NK-92 (cell line): ENCODE measurements around the gene GLOD5.
"Not testable (repeated sequence)": the region's sequence is repeated elsewhere in the genome, so short reads cannot be mapped to it uniquely, and the experiment has no call there.

Experiments
- DNase-seq: peaks from one replicate; lab custom pipeline; 2025; ENCODE audit not compliant: unreplicated experiment; lab: John Stamatoyannopoulos, UW

GLOD5 gene

DNA sequence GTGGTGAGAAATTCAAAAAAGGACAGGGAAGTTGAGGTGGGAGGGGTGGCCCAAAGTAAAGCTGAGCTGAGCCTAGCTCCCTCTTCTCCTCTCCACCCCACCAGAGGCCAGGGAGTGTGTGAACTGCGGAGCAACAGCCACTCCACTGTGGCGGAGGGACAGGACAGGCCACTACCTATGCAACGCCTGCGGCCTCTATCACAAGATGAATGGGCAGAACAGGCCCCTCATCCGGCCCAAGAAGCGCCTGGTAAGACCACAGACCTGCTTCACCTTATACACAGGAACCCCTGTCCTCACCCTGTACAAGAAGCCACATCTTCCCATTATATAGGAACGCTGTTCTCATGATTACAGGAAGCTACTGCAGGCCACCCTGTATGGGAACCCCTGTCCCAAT lies 30.7 kb downstream of the GLOD5 start:
- no peak for DNase-seq

- no peak for DNase-seq
Measured at GRCh38 chrX:48793935-48794334, 32.4 kb downstream of the GLOD5 start.

- DNase-seq, result no peak
Measured at GRCh38 chrX:48794340-48794910, 32.9 kb downstream of the GLOD5 start.

DNA sequence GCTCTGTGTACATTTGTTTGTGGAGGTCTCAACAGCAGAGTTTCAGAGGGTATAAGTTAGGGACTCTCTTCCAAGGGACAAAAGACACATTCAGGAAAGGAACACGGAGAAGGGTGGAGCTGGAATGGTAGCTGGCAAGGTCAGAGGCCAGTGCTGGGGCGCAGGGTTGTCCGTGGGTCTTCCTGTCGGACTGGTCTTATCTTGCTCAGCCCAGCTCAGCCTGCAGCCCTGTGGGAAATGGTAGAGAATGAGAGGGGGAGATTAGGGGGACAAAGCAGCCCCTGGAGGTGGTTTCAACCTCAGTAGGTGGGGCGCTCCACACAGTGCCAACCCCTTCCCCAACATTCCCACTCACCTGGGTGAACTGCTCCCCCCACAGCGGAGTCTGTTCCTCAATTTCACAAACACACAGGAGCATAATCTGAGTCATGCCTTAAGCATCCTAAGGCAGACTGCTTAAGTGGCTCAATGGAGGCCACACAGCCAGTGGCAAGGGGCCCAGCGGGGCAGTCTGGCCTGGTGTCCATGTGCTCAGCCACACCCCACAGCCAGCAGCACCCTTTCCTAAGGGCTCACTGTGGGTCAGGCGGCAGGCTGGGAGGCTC lies 33.5 kb downstream of the GLOD5 start:
- DNase-seq, result no peak

DNA sequence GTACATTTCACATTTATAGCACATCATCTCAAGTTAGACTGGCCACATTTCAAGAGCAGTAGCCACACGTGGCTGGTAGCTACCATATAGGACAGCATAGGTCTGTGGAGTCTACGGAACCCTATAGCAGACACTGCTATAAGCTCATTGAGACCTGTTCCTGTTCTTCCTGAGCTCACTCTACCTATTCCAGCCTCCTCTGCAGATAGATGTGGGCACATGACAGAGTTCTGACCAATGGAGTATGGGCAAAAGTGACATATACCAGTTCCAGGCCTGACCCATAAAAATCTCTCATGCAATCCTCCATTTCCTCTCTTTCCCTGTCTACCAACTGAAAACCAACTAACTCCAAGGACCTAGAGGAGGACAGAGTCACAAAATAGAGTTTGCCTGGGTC lies 36.8 kb downstream of the GLOD5 start:
- no peak for DNase-seq

GRCh38 chrX:48800574-48801279 lies 39.2 kb downstream of the GLOD5 start:
- no peak for DNase-seq

DNA sequence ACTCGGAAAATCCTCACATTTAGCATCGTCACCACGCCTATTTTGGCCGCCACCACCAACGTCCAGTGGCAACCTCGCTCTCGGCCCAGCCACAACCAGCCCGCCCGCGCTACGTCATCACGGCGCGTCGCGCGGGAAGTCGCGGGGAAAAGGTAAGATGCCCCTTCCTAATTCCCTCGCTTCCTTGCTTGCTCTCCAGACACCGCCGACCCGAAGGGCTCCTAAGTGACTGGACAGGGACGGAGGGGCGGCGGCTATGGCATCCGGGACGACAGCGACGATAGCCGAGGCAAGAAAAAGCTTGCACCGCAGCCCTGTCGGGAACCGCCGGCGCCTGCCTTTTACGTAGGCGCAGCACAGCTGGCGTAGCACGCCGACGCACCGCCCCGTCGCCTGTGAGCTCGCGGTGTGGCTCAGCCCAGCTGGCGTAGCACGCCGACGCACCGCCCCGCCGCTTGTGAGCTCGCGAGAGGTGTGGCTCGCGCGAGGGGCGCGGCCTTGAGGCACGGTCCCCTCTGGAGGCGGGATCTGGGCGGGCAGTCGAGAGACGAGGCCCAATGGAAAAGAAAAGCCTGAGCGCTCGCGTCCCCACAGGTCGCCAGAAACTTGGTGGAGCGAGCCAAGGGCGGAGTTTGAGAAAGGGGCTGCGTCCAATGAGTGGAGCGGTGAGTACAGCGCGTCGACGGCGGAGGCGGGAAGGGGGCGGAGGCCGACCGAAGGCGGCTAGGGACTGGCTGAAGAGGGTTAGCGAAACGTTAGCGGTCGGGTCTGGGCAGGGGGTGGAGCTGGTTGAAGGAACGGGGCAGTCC lies 39.9 kb downstream of the GLOD5 start, which contains the start of gene HDAC6:
HDAC6 (plus strand) TSS at position 788 of the 809 bp plus-strand sequence. CDS start 626 bp downstream, outside the sequence.
- peak; percentile 97 for DNase-seq

- no peak for DNase-seq
Measured at GRCh38 chrX:48802089-48802904, 40.8 kb downstream of the GLOD5 start.

DNA sequence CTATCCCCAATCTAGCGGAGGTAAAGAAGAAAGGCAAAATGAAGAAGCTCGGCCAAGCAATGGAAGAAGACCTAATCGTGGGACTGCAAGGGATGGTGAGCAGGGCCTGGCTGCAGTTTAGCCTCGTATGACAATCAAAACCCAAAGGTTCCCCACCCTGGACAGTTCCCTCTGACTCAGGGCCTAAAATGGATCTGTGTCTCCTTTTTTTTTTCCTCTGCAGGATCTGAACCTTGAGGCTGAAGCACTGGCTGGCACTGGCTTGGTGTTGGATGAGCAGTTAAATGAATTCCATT lies 41.3 kb downstream of the GLOD5 start:
- DNase-seq, result no peak

- no peak for DNase-seq
Measured at GRCh38 chrX:48806081-48806480, 44.5 kb downstream of the GLOD5 start.

DNA sequence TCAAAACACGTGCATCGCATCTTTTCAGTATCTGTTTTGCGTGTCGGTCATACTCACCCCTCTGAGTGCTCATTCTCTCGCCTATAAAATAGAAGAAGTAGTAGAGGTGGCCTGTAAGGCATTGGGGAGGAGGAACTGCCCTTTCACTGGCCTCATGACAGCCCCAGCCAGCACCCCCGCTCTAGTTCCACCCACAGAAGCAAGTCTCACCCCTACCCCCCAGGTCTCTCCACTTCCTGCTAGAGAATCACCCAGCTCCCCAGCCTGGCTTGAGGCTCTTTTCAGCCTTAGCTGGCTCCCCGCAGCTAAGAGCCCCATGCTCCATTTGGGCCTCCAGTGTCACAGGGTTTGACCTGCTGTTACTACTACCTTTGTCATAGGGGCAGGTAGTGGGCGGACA lies 52.1 kb downstream of the GLOD5 start:
- no peak for DNase-seq

GRCh38 chrX:48814722-48815121 lies 53.2 kb downstream of the GLOD5 start:
- no peak for DNase-seq

DNA sequence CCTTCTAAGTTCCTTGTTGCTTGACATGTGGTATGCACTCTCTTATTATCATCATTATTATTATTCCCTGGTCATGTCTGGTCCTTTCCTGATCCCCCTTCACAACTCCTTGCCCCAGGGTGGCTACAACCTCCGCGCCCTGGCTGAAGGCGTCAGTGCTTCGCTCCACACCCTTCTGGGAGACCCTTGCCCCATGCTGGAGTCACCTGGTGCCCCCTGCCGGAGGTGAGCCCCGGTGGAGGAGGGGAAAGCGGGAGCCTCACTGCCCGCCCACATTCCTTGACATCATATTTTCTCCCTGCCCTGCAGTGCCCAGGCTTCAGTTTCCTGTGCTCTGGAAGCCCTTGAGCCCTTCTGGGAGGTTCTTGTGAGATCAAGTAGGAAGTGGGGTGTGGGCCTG lies 53.7 kb downstream of the GLOD5 start:
- DNase-seq, result no peak

DNA sequence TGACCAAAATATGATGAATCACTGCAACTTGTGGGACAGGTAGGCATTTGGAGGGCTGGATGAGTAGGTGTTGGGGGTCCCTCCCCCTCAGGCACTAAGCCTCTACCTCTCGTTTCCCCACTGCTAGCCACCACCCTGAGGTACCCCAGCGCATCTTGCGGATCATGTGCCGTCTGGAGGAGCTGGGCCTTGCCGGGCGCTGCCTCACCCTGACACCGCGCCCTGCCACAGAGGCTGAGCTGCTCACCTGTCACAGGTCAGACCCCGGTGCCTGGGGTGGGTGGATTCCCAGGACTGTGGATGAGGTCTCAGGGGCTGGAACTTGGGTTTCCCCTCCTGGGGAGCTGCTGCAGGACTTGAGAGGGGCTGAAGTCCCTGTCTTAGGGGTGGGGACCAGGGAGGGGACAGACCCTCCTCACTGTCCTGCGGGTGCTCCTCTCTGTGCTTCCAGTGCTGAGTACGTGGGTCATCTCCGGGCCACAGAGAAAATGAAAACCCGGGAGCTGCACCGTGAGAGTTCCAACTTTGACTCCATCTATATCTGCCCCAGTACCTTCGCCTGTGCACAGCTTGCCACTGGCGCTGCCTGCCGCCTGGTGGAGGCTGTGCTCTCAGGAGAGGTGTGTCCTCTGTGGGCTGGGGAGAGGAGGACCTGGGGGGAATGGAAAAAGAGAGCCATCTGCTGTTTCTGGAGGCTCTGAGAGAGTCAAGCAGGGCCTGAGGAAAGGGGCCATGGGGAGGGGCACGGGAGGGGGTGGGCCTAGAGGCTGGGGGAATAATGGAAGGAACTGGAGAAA lies 54.7 kb downstream of the GLOD5 start:
- DNase-seq, result no peak

- DNase-seq, result no peak
Measured at GRCh38 chrX:48818098-48818497, 56.6 kb downstream of the GLOD5 start.

DNA sequence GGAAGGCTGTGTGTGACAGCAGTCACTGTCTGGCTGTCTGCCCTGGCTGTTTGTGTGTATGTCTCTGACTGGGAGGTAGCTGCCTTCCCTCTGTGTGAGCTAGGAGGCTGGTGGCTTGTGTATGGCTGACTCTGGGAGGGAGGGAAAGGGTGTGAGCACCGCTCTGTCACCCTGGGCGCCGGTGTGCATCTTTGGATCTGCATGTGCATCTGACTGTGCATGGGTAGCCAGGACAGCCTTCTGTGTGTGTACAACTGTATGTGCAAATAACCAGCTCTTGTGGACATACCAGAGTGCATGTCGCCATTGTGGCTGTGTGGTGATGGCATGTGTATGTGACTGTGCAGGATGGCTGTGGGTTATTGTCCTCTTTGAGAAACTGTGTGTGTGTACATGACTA lies 57.3 kb downstream of the GLOD5 start:
- DNase-seq, result no peak

DNA sequence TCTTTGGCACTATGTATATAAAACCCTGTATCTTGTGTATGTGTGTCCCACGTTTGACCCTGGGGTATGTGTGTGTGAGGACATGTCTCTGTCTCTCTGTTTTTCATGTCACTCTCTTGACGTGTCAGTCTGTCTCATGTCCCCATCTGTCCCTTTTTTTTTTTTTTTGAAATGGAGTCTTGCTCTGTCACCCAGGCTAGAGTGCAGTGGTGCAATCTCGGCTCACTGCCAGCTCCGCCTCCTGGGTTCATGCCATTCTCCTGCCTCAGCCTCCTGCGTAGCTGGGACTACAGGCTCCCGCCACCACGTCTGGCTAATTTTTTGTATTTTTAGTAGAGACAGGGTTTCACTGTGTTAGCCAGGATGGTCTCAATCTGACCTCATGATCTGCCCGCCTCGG lies 57.8 kb downstream of the GLOD5 start:
- not testable (repeated sequence) for DNase-seq

DNA sequence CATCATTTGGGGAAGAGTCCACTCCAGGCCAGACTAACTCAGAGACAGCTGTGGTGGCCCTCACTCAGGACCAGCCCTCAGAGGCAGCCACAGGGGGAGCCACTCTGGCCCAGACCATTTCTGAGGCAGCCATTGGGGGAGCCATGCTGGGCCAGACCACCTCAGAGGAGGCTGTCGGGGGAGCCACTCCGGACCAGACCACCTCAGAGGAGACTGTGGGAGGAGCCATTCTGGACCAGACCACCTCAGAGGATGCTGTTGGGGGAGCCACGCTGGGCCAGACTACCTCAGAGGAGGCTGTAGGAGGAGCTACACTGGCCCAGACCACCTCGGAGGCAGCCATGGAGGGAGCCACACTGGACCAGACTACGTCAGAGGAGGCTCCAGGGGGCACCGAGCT lies 61.5 kb downstream of the GLOD5 start:
- DNase-seq, result no peak
